Stimulated activated CD4-positive, alpha-beta T cell treated with anti-CD3 and anti-CD28 coated beads, Interleukin-15, amount 100 ng/mL, for 24 hours (primary cell): ENCODE results near the gene SOX10.

ENCODE experiments used
- DNase-seq: peaks from one replicate; pipeline ENCODE4 v3.0.0-alpha.2; 2020

The SOX10 gene

GRCh38 chr22:37929390-37929789 is 55.0 kb downstream of the SOX10 start:
- no peak for DNase-seq

- no peak for DNase-seq
These were observed 56.8 kb downstream of the SOX10 start for GRCh38 chr22:37927637-37927936.

- DNase-seq: no peak
These were observed 57.4 kb downstream of the SOX10 start for GRCh38 chr22:37926771-37927636.

- DNase-seq: no peak
These were observed 58.0 kb downstream of the SOX10 start for GRCh38 chr22:37926358-37926757.

- no peak for DNase-seq
These were observed 58.6 kb downstream of the SOX10 start for GRCh38 chr22:37925767-37926166.

- DNase-seq: no peak
These were observed 59.0 kb downstream of the SOX10 start for GRCh38 chr22:37925330-37925729.

GRCh38 chr22:37924386-37925065 is 59.8 kb downstream of the SOX10 start:
- DNase-seq: no peak

- DNase-seq: no peak
These were observed 60.4 kb downstream of the SOX10 start for GRCh38 chr22:37923927-37924326.
